Measurements from ENCODE around the gene MPLKIP. TPM values are rescaled to one million over a fixed set of nuclear protein-coding genes. Genes with fewer than 3 reads are reported as not detected.

Gene MPLKIP
- total and polyA plus RNA-seq, 4 donors: 20.5 to 45.0 (median 31.7) TPM

DNA sequence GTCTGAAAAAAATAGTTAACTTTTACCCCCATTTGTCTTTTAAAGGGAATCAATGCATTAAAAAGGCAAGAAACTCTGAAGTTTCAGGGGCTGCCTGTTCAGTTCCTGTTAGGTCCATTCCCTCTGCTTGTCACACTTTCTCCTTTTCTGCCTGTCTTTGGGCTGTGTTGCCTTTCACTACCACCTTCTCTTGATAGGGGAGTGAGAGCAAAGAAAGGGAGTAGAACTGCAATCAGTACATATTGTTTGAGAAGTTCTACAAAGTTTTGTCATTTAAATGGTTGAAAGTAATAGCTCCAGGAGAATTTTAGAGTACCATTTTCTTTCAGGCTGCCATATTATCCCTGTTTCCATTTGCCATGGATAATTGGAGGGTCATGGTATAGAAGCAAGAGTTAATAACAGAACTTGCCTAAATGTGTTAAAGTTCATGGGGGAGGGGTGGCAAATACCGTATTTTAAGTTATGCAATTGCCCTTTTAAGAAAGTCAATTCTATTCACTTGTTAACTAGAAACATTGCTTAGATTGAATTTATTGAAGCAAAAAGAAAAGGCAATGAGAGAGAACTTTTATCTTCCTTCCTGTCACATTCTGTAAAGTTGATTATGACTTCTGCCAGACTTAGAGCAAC, 38.6 kb downstream of the MPLKIP start:
- peak overlapping the region; percentile 76 to 84 for H3K27ac ChIP-seq (ENCODE audit: low read depth in 1 of 2, low read length in 2 of 2)

DNA sequence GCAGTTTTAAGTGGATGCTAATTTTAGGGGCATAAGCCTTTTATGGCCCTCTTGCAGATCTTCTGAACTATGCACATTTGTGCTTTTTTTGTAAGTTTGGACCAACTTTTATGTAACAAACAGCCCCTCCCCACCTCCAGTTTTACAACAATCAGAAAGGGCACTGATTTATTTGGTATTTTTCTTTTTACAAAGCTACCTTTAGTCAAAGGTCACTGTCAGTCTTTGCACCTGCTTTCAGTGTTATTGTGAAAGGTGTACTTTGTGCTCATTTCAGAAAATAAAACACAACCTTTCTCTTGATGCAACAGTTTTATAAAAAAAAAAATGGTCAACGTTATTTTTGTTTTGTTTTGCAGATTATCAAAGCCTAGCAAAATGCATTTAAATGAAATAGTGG, 39.2 kb downstream of the MPLKIP start:
- peak overlapping the region; percentile 76 to 84 for H3K27ac ChIP-seq (ENCODE audit: low read depth in 1 of 2, low read length in 2 of 2)
- TF ChIP-seq RXRA (IDR thresholded peaks at IDR 0.05) (peak; percentile 86 to 87), NR2F2 (IDR thresholded peaks at IDR 0.05) (peak; percentile 13), FOXA1 (IDR thresholded peaks at IDR 0.05) (peak; percentile 31), HNF4G (IDR thresholded peaks at IDR 0.05) (peak; percentile 79), GABPA (IDR thresholded peaks at IDR 0.05 in 1 of 2, conservative IDR thresholded peaks at IDR 0.05 in 1 of 2) (no peak), RAD21 (IDR thresholded peaks at IDR 0.05) (peak; percentile 30 to 45), FOXA2 (IDR thresholded peaks at IDR 0.05) (no peak), JUND (IDR thresholded peaks at IDR 0.05) (peak; percentile 41 to 47), YY1 (IDR thresholded peaks at IDR 0.05) (peak; percentile 33), SP1 (IDR thresholded peaks at IDR 0.05) (peak; percentile 81), TAF1 (conservative IDR thresholded peaks at IDR 0.05) (no peak), EGR1 (IDR thresholded peaks at IDR 0.05; ENCODE audit: low read depth in 2 of 2) (peak in 1 of 2 donors; percentile 41), HNF4A (conservative IDR thresholded peaks at IDR 0.05) (peak; percentile 95)
- TF ChIP-seq, protein P1, sequence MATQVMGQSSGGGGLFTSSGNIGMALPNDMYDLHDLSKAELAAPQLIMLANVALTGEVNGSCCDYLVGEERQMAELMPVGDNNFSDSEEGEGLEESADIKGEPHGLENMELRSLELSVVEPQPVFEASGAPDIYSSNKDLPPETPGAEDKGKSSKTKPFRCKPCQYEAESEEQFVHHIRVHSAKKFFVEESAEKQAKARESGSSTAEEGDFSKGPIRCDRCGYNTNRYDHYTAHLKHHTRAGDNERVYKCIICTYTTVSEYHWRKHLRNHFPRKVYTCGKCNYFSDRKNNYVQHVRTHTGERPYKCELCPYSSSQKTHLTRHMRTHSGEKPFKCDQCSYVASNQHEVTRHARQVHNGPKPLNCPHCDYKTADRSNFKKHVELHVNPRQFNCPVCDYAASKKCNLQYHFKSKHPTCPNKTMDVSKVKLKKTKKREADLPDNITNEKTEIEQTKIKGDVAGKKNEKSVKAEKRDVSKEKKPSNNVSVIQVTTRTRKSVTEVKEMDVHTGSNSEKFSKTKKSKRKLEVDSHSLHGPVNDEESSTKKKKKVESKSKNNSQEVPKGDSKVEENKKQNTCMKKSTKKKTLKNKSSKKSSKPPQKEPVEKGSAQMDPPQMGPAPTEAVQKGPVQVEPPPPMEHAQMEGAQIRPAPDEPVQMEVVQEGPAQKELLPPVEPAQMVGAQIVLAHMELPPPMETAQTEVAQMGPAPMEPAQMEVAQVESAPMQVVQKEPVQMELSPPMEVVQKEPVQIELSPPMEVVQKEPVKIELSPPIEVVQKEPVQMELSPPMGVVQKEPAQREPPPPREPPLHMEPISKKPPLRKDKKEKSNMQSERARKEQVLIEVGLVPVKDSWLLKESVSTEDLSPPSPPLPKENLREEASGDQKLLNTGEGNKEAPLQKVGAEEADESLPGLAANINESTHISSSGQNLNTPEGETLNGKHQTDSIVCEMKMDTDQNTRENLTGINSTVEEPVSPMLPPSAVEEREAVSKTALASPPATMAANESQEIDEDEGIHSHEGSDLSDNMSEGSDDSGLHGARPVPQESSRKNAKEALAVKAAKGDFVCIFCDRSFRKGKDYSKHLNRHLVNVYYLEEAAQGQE (IDR thresholded peaks at IDR 0.05): peak; percentile 70
- TF ChIP-seq, protein P2, sequence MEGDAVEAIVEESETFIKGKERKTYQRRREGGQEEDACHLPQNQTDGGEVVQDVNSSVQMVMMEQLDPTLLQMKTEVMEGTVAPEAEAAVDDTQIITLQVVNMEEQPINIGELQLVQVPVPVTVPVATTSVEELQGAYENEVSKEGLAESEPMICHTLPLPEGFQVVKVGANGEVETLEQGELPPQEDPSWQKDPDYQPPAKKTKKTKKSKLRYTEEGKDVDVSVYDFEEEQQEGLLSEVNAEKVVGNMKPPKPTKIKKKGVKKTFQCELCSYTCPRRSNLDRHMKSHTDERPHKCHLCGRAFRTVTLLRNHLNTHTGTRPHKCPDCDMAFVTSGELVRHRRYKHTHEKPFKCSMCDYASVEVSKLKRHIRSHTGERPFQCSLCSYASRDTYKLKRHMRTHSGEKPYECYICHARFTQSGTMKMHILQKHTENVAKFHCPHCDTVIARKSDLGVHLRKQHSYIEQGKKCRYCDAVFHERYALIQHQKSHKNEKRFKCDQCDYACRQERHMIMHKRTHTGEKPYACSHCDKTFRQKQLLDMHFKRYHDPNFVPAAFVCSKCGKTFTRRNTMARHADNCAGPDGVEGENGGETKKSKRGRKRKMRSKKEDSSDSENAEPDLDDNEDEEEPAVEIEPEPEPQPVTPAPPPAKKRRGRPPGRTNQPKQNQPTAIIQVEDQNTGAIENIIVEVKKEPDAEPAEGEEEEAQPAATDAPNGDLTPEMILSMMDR (IDR thresholded peaks at IDR 0.05; ENCODE audit: low read depth, low read length, missing input control): no peak
- TF ChIP-seq, protein P3, sequence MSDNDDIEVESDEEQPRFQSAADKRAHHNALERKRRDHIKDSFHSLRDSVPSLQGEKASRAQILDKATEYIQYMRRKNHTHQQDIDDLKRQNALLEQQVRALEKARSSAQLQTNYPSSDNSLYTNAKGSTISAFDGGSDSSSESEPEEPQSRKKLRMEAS (IDR thresholded peaks at IDR 0.05): peak; percentile 49
- TF ChIP-seq, protein P4, sequence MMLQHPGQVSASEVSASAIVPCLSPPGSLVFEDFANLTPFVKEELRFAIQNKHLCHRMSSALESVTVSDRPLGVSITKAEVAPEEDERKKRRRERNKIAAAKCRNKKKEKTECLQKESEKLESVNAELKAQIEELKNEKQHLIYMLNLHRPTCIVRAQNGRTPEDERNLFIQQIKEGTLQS (IDR thresholded peaks at IDR 0.05): peak; percentile 30
- TF ChIP-seq, protein P5, sequence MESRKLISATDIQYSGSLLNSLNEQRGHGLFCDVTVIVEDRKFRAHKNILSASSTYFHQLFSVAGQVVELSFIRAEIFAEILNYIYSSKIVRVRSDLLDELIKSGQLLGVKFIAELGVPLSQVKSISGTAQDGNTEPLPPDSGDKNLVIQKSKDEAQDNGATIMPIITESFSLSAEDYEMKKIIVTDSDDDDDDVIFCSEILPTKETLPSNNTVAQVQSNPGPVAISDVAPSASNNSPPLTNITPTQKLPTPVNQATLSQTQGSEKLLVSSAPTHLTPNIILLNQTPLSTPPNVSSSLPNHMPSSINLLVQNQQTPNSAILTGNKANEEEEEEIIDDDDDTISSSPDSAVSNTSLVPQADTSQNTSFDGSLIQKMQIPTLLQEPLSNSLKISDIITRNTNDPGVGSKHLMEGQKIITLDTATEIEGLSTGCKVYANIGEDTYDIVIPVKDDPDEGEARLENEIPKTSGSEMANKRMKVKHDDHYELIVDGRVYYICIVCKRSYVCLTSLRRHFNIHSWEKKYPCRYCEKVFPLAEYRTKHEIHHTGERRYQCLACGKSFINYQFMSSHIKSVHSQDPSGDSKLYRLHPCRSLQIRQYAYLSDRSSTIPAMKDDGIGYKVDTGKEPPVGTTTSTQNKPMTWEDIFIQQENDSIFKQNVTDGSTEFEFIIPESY (IDR thresholded peaks at IDR 0.05): peak; percentile 61
- peaks cover 2 to 16% (median 12%) of the 10 kb centered on the region in 4 donors for H3K36me3 ChIP-seq (ENCODE audit: control insufficient read depth in 4 of 4, insufficient read depth in 3 of 4, low read depth in 1 of 4, low read length in 3 of 4)
- 14% methylated on average over 1 of the region's 1 CpG for WGBS
- DNase-seq (ENCODE audit: low spot score): no peak
- no peaks in the 10 kb centered on the region for H3K9me3 ChIP-seq (ENCODE audit: control insufficient read depth in 4 of 4, low read length in 3 of 4)
- H3K4me3 ChIP-seq (ENCODE audit: low read depth in 1 of 3, low read length in 3 of 3): peak overlapping the region in 2 of 3 donors; percentile 1 to 31
- no peak overlapping the region for H3K9ac ChIP-seq (ENCODE audit: low read depth in 1 of 2, low read length in 2 of 2)
- H3K4me1 ChIP-seq (ENCODE audit: control insufficient read depth in 4 of 4, insufficient read depth in 4 of 4, low read length in 3 of 4): peaks cover 16 to 60% (median 52%) of the 10 kb centered on the region in 4 donors
- no peaks in the 10 kb centered on the region for H3K27me3 ChIP-seq (ENCODE audit: control insufficient read depth in 4 of 4, insufficient read depth in 4 of 4, low read length in 3 of 4)

More for the DNA sequence above, 38.6 kb downstream of the MPLKIP start:
- 7% methylated on average over 1 of the region's 1 CpG for WGBS
- TF ChIP-seq HNF4A (conservative IDR thresholded peaks at IDR 0.05) (peak in 1 of 2 donors; percentile 35), SP1 (IDR thresholded peaks at IDR 0.05) (peak; percentile 62), JUND (IDR thresholded peaks at IDR 0.05) (no peak), HNF4G (IDR thresholded peaks at IDR 0.05) (no peak), RXRA (IDR thresholded peaks at IDR 0.05) (peak; percentile 80)
- TF ChIP-seq, protein P4 (IDR thresholded peaks at IDR 0.05): peak; percentile 30
- H3K9ac ChIP-seq (ENCODE audit: low read depth in 1 of 2, low read length in 2 of 2): peak overlapping the region in 1 of 2 donors; percentile 63
- peak overlapping the region in 2 of 3 donors; percentile 1 to 31 for H3K4me3 ChIP-seq (ENCODE audit: low read depth in 1 of 3, low read length in 3 of 3)
- DNase-seq (ENCODE audit: low spot score): no peak
- peaks cover 16 to 60% (median 52%) of the 10 kb centered on the region in 4 donors for H3K4me1 ChIP-seq (ENCODE audit: control insufficient read depth in 4 of 4, insufficient read depth in 4 of 4, low read length in 3 of 4)
- H3K36me3 ChIP-seq (ENCODE audit: control insufficient read depth in 4 of 4, insufficient read depth in 3 of 4, low read depth in 1 of 4, low read length in 3 of 4): peaks cover 2 to 16% (median 12%) of the 10 kb centered on the region in 4 donors
- H3K27me3 ChIP-seq (ENCODE audit: control insufficient read depth in 4 of 4, insufficient read depth in 4 of 4, low read length in 3 of 4): no peaks in the 10 kb centered on the region
- no peaks in the 10 kb centered on the region for H3K9me3 ChIP-seq (ENCODE audit: control insufficient read depth in 4 of 4, low read length in 3 of 4)
